D721Med (cell line): Measurements from ENCODE around the gene ZBTB40.

ENCODE experiments used
- DNase-seq: peaks from one replicate; pipeline ENCODE4 v3.0.0; 2011; ENCODE audit warnings: low spot score; ENCODE audit not compliant: insufficient read length
- FAIRE-seq: peaks from 2 replicates; lab custom pipeline; 2011; peaks lifted over from hg19 to GRCh38; lab: Jason Lieb, UNC
- CTCF ChIP-seq: IDR thresholded peaks from 2 replicates; pipeline ENCODE4 v1.5.1; 2012; ENCODE audit warnings: mild to moderate bottlenecking, control low read depth; ENCODE audit not compliant: insufficient read depth; ENCODE audit errors: missing control alignments

The ZBTB40 gene

DNA sequence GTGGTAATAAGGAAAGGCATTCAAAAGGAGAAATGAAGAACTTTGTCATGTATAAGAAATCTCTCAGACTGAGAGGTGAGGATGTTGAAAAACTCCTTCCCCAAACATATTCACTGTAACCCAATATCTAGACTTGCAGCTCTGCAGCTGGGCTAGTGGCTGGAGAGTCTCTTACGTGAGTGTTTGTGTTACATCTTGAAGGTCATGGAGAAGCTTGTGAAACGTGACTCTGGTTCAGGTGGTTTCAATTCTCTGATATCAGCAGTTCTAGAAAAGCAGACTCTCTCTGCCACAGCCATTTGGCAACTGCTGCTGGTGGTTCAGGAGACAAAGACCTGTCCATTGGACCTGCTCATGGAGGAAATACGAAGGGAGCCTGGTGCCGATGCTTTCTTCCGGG lies 56.7 kb downstream of the ZBTB40 start:
- TF ChIP-seq CTCF: no peak
- DNase-seq: no peak
- no peak for FAIRE-seq

- DNase-seq (no peak), FAIRE-seq (no peak)
Observed at GRCh38 chr1:22508991-22509390, 57.3 kb downstream of the ZBTB40 start.

GRCh38 chr1:22509815-22510214 lies 58.2 kb downstream of the ZBTB40 start:
- FAIRE-seq (no peak), DNase-seq (no peak)
- TF ChIP-seq CTCF: no peak

More at GRCh38 chr1:22508991-22509390, 57.3 kb downstream of the ZBTB40 start:
- TF ChIP-seq CTCF: no peak

DNA sequence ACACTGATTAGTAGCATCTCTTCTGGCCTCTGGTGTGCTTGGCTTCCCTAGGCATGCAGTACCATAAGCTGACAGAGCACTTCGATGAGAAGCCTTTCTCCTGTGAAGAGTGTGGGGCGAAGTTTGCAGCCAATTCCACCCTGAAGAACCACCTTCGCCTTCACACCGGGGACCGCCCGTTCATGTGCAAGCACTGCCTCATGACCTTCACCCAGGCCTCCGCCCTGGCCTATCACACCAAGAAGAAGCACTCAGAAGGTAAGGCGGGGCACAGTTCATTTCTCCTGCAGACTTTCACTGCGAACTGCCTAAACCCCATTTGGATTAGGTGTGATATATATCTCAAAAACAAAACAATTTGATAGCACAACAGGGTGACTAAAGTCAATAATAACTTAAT lies 61.2 kb downstream of the ZBTB40 start:
- DNase-seq (no peak), FAIRE-seq (no peak)
- TF ChIP-seq CTCF: no peak

GRCh38 chr1:22516906-22517571 lies 65.4 kb downstream of the ZBTB40 start:
- no peak for FAIRE-seq
- TF ChIP-seq CTCF: no peak
- DNase-seq: no peak

- DNase-seq (no peak), FAIRE-seq (no peak)
- TF ChIP-seq CTCF: no peak
Observed at GRCh38 chr1:22517956-22518355, 66.3 kb downstream of the ZBTB40 start.

GRCh38 chr1:22518379-22518778 lies 66.7 kb downstream of the ZBTB40 start:
- no peak for FAIRE-seq
- no peak for TF ChIP-seq CTCF
- DNase-seq: no peak
